ENCODE results near the gene MAP1B.

The MAP1B gene

DNA sequence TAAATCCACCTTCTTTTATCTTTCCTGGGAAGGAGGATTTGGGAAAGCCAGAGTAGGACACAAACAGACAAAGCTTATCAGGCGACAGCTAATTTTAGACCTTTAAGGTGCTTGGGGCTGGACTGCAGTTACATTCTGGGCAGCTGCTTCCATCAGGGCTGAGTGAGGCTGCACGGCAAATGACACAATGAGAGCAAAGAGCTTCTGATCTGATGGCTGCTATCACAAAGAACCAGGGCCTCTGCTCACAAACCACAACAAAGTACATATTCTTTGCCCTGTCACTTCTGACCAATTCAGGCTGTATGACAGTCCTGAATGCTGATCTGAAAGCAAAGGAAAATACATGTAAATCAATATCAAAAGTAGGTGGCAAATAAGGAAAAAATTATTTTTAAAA lies 119.7 kb downstream of the MAP1B start:
- in situ Hi-C loops (cut with MboI; ENCODE audit: low sequenced_read_pairs, unreplicated experiment): no loop called here
- DNase-seq (ENCODE audit: low spot score): no peak
- TF ChIP-seq, protein P1, sequence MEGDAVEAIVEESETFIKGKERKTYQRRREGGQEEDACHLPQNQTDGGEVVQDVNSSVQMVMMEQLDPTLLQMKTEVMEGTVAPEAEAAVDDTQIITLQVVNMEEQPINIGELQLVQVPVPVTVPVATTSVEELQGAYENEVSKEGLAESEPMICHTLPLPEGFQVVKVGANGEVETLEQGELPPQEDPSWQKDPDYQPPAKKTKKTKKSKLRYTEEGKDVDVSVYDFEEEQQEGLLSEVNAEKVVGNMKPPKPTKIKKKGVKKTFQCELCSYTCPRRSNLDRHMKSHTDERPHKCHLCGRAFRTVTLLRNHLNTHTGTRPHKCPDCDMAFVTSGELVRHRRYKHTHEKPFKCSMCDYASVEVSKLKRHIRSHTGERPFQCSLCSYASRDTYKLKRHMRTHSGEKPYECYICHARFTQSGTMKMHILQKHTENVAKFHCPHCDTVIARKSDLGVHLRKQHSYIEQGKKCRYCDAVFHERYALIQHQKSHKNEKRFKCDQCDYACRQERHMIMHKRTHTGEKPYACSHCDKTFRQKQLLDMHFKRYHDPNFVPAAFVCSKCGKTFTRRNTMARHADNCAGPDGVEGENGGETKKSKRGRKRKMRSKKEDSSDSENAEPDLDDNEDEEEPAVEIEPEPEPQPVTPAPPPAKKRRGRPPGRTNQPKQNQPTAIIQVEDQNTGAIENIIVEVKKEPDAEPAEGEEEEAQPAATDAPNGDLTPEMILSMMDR (IDR thresholded peaks at IDR 0.05; ENCODE audit: borderline replicate concordance, control extremely low read depth, extremely low read depth, insufficient read depth, missing control alignments): no peak

DNA sequence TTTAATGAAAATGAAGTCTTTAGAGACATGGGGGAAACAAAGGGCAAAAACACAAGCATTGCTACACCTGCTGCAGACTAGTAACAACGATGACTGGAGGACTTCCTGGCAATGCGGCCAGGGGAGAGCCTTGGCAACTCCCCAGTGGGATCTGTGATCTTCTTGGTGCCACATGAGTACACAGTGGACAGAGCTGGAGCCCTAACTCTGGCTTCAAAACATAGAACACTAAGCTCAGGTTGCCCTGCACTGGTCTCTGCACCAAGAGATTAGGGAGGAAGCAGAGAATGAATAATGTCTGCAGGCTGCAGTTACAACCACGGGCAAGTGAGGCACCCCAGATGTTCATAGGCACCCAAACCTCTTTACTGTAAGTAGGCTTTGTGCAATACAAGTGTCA lies 121.7 kb downstream of the MAP1B start:
- no peak for DNase-seq (ENCODE audit: low spot score)
- TF ChIP-seq, protein P1 (IDR thresholded peaks at IDR 0.05; ENCODE audit: borderline replicate concordance, control extremely low read depth, extremely low read depth, insufficient read depth, missing control alignments): no peak
- in situ Hi-C loops (cut with MboI; ENCODE audit: low sequenced_read_pairs, unreplicated experiment): no loop called here

DNA sequence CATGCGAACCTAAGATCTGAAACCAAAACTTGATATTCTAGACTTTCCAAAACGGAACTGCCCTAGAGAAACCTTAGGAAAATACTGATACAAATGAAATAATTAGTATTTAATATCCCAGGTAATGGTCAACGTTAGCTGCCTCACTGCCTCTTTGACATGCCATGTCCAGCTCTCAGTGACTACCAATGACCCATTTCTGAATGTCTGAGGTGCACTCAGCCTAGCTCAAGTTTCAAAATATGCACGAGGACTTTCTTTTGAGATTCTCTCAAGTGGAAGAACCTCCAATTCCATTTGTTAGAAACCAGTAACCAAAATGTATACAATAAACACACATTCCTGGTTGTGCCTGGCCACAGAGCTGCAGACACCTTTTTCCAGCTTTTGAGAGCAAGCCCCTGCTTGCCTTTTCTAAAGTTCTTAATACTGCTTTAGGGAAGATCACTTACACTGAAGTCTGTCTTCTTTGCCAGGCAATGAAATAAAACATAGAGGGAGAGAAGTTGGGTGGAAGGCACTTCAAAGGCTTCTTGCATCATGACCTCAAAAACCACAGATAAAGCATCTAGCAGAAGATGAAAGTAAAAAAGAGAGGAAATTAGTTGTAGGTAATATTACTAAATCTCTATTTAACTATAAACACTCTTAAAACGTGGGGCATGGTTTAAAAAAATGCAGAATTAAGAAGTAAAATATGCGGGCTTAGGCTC lies 124.9 kb downstream of the MAP1B start:
- DNase-seq (ENCODE audit: low spot score): no peak
- in situ Hi-C loops (cut with MboI; ENCODE audit: low sequenced_read_pairs, unreplicated experiment): no loop called here
- TF ChIP-seq, protein P1 (IDR thresholded peaks at IDR 0.05; ENCODE audit: borderline replicate concordance, control extremely low read depth, extremely low read depth, insufficient read depth, missing control alignments): no peak

DNA sequence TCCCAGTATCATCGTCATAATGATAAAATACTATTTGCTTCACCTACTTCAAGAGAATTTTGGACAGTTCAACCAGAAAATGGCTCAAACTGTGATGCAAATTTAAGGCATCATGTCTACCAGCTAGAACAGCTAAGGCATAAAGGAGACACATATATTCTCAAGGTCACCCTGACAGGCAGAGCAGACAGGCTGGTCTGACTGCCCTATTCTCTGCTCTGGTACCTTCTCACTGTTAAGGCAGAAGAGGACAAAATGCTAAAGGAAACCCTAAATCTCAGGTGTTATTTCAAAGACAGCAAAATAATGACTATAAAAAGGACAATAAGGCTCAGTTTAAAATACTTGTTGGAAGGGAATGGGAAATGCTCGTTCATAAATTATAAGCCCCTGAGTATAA lies 125.6 kb downstream of the MAP1B start:
- no peak for DNase-seq (ENCODE audit: low spot score)
- in situ Hi-C loops (cut with MboI; ENCODE audit: low sequenced_read_pairs, unreplicated experiment): no loop called here
- TF ChIP-seq, protein P1 (IDR thresholded peaks at IDR 0.05; ENCODE audit: borderline replicate concordance, control extremely low read depth, extremely low read depth, insufficient read depth, missing control alignments): no peak

- no peak for DNase-seq (ENCODE audit: low spot score)
- in situ Hi-C loops (cut with MboI; ENCODE audit: low sequenced_read_pairs, unreplicated experiment): no loop called here
- TF ChIP-seq, protein P1 (IDR thresholded peaks at IDR 0.05; ENCODE audit: borderline replicate concordance, control extremely low read depth, extremely low read depth, insufficient read depth, missing control alignments): no peak
Observed at GRCh38 chr5:72233835-72234234, 126.6 kb downstream of the MAP1B start.

DNA sequence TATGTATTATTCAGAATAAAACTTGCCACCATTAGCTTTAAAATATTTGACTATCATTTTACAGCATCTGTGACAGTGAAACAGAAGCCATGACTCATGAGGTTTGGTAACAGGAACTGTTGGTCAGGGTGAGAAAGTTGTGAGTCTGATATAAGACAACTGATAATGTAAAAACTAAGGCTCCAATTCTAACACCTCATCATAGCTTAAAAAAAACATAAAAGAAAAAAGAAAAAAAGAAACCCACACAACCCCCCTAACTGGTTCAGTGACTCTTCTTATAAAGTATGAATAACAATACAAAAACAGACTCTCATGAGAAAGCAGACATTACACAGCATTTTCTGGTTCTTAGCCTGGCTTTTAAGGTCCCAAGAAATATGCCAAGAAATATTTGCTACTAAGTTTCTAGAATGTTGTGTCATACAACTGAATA lies 127.0 kb downstream of the MAP1B start:
- in situ Hi-C loops (cut with MboI; ENCODE audit: low sequenced_read_pairs, unreplicated experiment): no loop called here
- TF ChIP-seq, protein P1 (IDR thresholded peaks at IDR 0.05; ENCODE audit: borderline replicate concordance, control extremely low read depth, extremely low read depth, insufficient read depth, missing control alignments): no peak

More for the DNA sequence above, 127.0 kb downstream of the MAP1B start:
- DNase-seq (ENCODE audit: low spot score): peak; percentile 43

All from GM13976 (cell line).